PC-9 (cell line): ENCODE results near the gene ANKRD11. TPM values are rescaled to one million over a fixed set of nuclear protein-coding genes. Genes with fewer than 3 reads are reported as not detected.
A peak's percentile ranks its signal among the peaks of the same experiment; 100 is the strongest.

Experiments
- BruUV-seq: library from RNA; stranded (reverse); fragments of 400-500 nt; replicated peaks from 2 replicates; lab custom pipeline; 2021; lab: Mats Ljungman, UMichigan
- CTCF ChIA-PET: fragments of 300-600 bp; sonication (Branson Sonifier 250); formaldehyde crosslinking; loops from one replicate; lab custom pipeline; 2022; ENCODE audit warnings: antibody characterized with exemption; lab: Charles Lee
- POLR2A ChIA-PET: fragments of 300-600 bp; sonication (Branson Sonifier 250); formaldehyde crosslinking; loops from one replicate; lab custom pipeline; 2022; ENCODE audit warnings: antibody characterized with exemption; ENCODE audit not compliant: unreplicated experiment; lab: Charles Lee
- DNase-seq, 2 experiments: peaks; one replicate each; pipeline versions ENCODE4 v3.0.0 to v3.0.0-alpha.2; 2015 to 2022; ENCODE audit warnings: mixed read lengths in 1 of 2
- H2AFZ ChIP-seq: fragments of 200-600 bp; sonication (generic); 2 replicates; pipeline ENCODE4 v1.8.1; 2017; ENCODE audit warnings: antibody characterized with exemption
- H3F3A ChIP-seq: fragments of 200-600 bp; sonication (generic); 2 replicates; pipeline ENCODE4 v1.8.1; 2017; ENCODE audit warnings: antibody characterized with exemption, mild to moderate bottlenecking, low read depth; ENCODE audit not compliant: insufficient read depth
- H3K27ac ChIP-seq: fragments of 200-600 bp; sonication (generic); 2 replicates; pipeline ENCODE4 v1.6.1; 2016; ENCODE audit warnings: mixed run types
- H3K27me3 ChIP-seq: fragments of 200-600 bp; sonication (generic); 2 replicates; pipeline ENCODE4 v1.6.1; 2016; ENCODE audit warnings: low read depth, mixed run types; ENCODE audit not compliant: insufficient read depth
- H3K36me3 ChIP-seq: fragments of 200-600 bp; sonication (generic); 2 replicates; pipeline ENCODE4 v1.6.1; 2016; ENCODE audit warnings: low read depth, mixed run types
- H3K4me1 ChIP-seq: fragments of 200-600 bp; sonication (generic); replicated peaks from 2 replicates; pipeline ENCODE4 v1.6.1; 2016; ENCODE audit warnings: mixed run types; ENCODE audit not compliant: insufficient read depth
- H3K4me2 ChIP-seq: fragments of 200-600 bp; sonication (generic); 2 replicates; pipeline ENCODE4 v1.6.1; 2017; ENCODE audit warnings: mixed run types
- H3K4me3 ChIP-seq: fragments of 200-600 bp; sonication (generic); 2 replicates; pipeline ENCODE4 v1.6.1; 2016; ENCODE audit warnings: mixed run types
- H3K79me2 ChIP-seq: fragments of 200-600 bp; sonication (generic); 2 replicates; pipeline ENCODE4 v1.6.1; 2017; ENCODE audit warnings: low read depth, mixed run types
- H3K9me2 ChIP-seq: fragments of 200-600 bp; sonication (generic); 2 replicates; pipeline ENCODE4 v1.8.1; 2017; ENCODE audit warnings: mild to moderate bottlenecking; ENCODE audit not compliant: insufficient read depth
- H3K9me3 ChIP-seq: fragments of 200-600 bp; sonication (generic); 2 replicates; pipeline ENCODE4 v1.8.1; 2016; ENCODE audit warnings: low read depth; ENCODE audit not compliant: insufficient read depth
- H4K20me1 ChIP-seq: fragments of 200-600 bp; sonication (generic); 2 replicates; pipeline ENCODE4 v1.8.1; 2017; ENCODE audit not compliant: insufficient read depth
- CTCF ChIP-seq: fragments of 200-600 bp; sonication (generic); conservative IDR thresholded peaks from 2 replicates; pipeline ENCODE4 v1.6.1; 2017; ENCODE audit warnings: mixed run types, antibody characterized with exemption, mild to moderate bottlenecking, moderate library complexity
- EZH2 ChIP-seq: fragments of 200-600 bp; sonication (generic); IDR thresholded peaks from 2 replicates; pipeline ENCODE4 v1.8.0; 2017; ENCODE audit warnings: antibody characterized with exemption, low read depth
- intact Hi-C: fragments of 100-400 bp; cut with micrococcal nuclease; formaldehyde crosslinking; loops from one replicate; pipeline ENCODE4 v1.10.0; 2022; ENCODE audit not compliant: unreplicated experiment
- total RNA-seq: library from RNA; stranded (reverse); gene quantifications from 2 replicates; pipeline ENCODE4 v1.2.3, GENCODE V29; 2021

The ANKRD11 gene
- total RNA-seq, 1 experiment from 2014 or later, result 220 TPM

GRCh38 chr16:89489898-89490438, 393 bp downstream of the ANKRD11 start:
- Histone ChIP-seq H3F3A (peaks cover 14% of the 10 kb centered on the region; the same call in 1 of the 2 replicates), H4K20me1 (peaks cover 46% of the 10 kb centered on the region), H3K9me2 (no peaks in the 10 kb centered on the region), H3K4me1 (peaks cover 35% of the 10 kb centered on the region), H2AFZ (no peak overlapping the region), H3K79me2 (peaks cover 69% of the 10 kb centered on the region), H3K27me3 (no peaks in the 10 kb centered on the region), H3K9me3 (no peaks in the 10 kb centered on the region), H3K4me3 (peak overlapping the region; percentile 61; the same call in 1 of the 2 replicates), H3K4me2 (no peak overlapping the region), H3K27ac (peak overlapping the region; percentile 53), H3K36me3 (peaks cover 7% of the 10 kb centered on the region; the same call in 1 of the 2 replicates)
- no peak for DNase-seq
- intact Hi-C loops, result loop anchor here (1.0 to 5.0 kb wide), 4 partner anchors 12 to 127 kb away; partner anchors contain the start of gene RPL13
- POLR2A ChIA-PET, result interaction anchor here (1.1 kb wide), 1 partner anchor 12 kb away, joined by 7 read pairs; no protein-coding TSS in a partner anchor
- TF ChIP-seq EZH2 (no peak), CTCF (no peak)
- no TSS peak for BruUV-seq
- CTCF ChIA-PET, result interaction anchor here (0.7 kb wide), 2 partner anchors 21 to 95 kb away, joined by 6 to 8 read pairs; no protein-coding TSS in a partner anchor

GRCh38 chr16:89489040-89489897, 1.1 kb downstream of the ANKRD11 start:
- Histone ChIP-seq H3K9me3 (no peaks in the 10 kb centered on the region), H3F3A (peaks cover 21% of the 10 kb centered on the region; the same call in 1 of the 2 replicates), H3K79me2 (peaks cover 76% of the 10 kb centered on the region), H3K4me1 (peaks cover 41% of the 10 kb centered on the region), H2AFZ (no peak overlapping the region), H3K4me3 (peak overlapping the region; percentile 61), H3K27me3 (no peaks in the 10 kb centered on the region), H3K4me2 (peak overlapping the region; percentile 84), H3K36me3 (peaks cover 10% of the 10 kb centered on the region), H3K27ac (peak overlapping the region; percentile 53), H4K20me1 (peaks cover 48% of the 10 kb centered on the region), H3K9me2 (no peaks in the 10 kb centered on the region)
- no TSS peak for BruUV-seq
- CTCF ChIA-PET, result interaction anchor here (0.6 to 0.7 kb wide), 4 partner anchors 18 to 177 kb away, joined by 3 to 8 read pairs (median 5); no protein-coding TSS in a partner anchor
- intact Hi-C loops, result loop anchor here (2.0 kb wide), 1 partner anchor 126 kb away; no protein-coding TSS in a partner anchor
- POLR2A ChIA-PET, result interaction anchor here (0.5 to 1.1 kb wide), 3 partner anchors 13 to 296 kb away, joined by 6 to 12 read pairs (median 7); no protein-coding TSS in a partner anchor
- TF ChIP-seq EZH2 (no peak), CTCF (no peak)
- peak; percentile 73 to 87 for DNase-seq

GRCh38 chr16:89485701-89486246, 4.6 kb downstream of the ANKRD11 start:
- no peak overlapping the region for H2AFZ ChIP-seq
- H3K4me1 ChIP-seq, result peaks cover 45% of the 10 kb centered on the region
- H4K20me1 ChIP-seq, result peaks cover 81% of the 10 kb centered on the region
- TF ChIP-seq EZH2 (no peak), CTCF (no peak)
- ChIA-PET CTCF (interaction anchor here (0.6 kb wide), 1 partner anchor 149 kb away, joined by 13 read pairs; no protein-coding TSS in a partner anchor), POLR2A (no interaction called here)
- H3K79me2 ChIP-seq, result peaks cover 87% of the 10 kb centered on the region
- H3K36me3 ChIP-seq, result peaks cover 15% of the 10 kb centered on the region
- H3F3A ChIP-seq, result peaks cover 34% of the 10 kb centered on the region; the same call in 1 of the 2 replicates
- no TSS peak for BruUV-seq
- no peaks in the 10 kb centered on the region for H3K27me3 ChIP-seq
- H3K4me2 ChIP-seq, result peak overlapping the region; percentile 7
- H3K27ac ChIP-seq, result peak overlapping the region; percentile 11; the same call in 1 of the 2 replicates
- intact Hi-C loops, result no loop called here
- DNase-seq, result no peak
- no peaks in the 10 kb centered on the region for H3K9me3 ChIP-seq
- no peak overlapping the region for H3K4me3 ChIP-seq
- no peaks in the 10 kb centered on the region for H3K9me2 ChIP-seq
